SU-DHL-6 (cell line): Measurements from ENCODE around the gene RNF2.
A peak's percentile ranks its signal among the peaks of the same experiment; 100 is the strongest.

Experiments
- H2AFZ ChIP-seq: fragments of 200-600 bp; sonication (generic); 2 replicates; pipeline ENCODE4 v1.6.1; 2014; ENCODE audit warnings: low read depth, mild to moderate bottlenecking, moderate library complexity, mixed read lengths, antibody characterized with exemption, low read length; ENCODE audit not compliant: severe bottlenecking
- H3F3A ChIP-seq: fragments of 200-600 bp; shearing (Covaris generic); 2 replicates; pipeline ENCODE4 v1.6.0; 2016; ENCODE audit warnings: antibody characterized with exemption, mild to moderate bottlenecking; ENCODE audit not compliant: insufficient read depth
- H3K27ac ChIP-seq: fragments of 200-600 bp; sonication (generic); 2 replicates; pipeline ENCODE4 v1.5.1; 2016; ENCODE audit warnings: low read depth, mild to moderate bottlenecking, low read length, moderate library complexity, mixed read lengths
- H3K27me3 ChIP-seq: fragments of 200-600 bp; sonication (generic), shearing (Covaris generic); 2 replicates; pipeline ENCODE4 v1.6.0; 2014; ENCODE audit warnings: mild to moderate bottlenecking, low read length
- H3K36me3 ChIP-seq: fragments of 200-600 bp; sonication (generic); 2 replicates; pipeline ENCODE4 v1.6.1; 2014; ENCODE audit warnings: mild to moderate bottlenecking, low read length, mixed read lengths
- H3K4me2 ChIP-seq: fragments of 300-600, 200-600 bp; shearing (Covaris generic), sonication (generic); 2 replicates; pipeline ENCODE4 v1.6.0; 2014; ENCODE audit warnings: low read length, low read depth, mild to moderate bottlenecking; ENCODE audit not compliant: poor library complexity, severe bottlenecking
- H3K4me3 ChIP-seq: fragments of 200-600 bp; sonication (generic); 2 replicates; pipeline ENCODE4 v1.5.1; 2014; ENCODE audit warnings: antibody characterized with exemption, low read length, mild to moderate bottlenecking, mixed read lengths; ENCODE audit not compliant: insufficient read depth, poor library complexity, severe bottlenecking
- H3K79me2 ChIP-seq: fragments of 200-600 bp; sonication (generic); 2 replicates; pipeline ENCODE4 v1.6.1; 2014; ENCODE audit warnings: mild to moderate bottlenecking, low read length, moderate library complexity; ENCODE audit not compliant: insufficient read depth
- H3K9ac ChIP-seq: fragments of 200-600 bp; sonication (generic); 2 replicates; pipeline ENCODE4 v1.7.0; 2014; ENCODE audit warnings: mild to moderate bottlenecking, low read length
- H3K9me2 ChIP-seq: fragments of 200-600 bp; sonication (generic); replicated peaks from 2 replicates; pipeline ENCODE4 v1.6.1; 2014; ENCODE audit warnings: low read length; ENCODE audit not compliant: insufficient read depth
- H3K9me3 ChIP-seq: fragments of 200-600 bp; sonication (generic); 2 replicates; pipeline ENCODE4 v1.6.1; 2014; ENCODE audit warnings: low read length, mixed read lengths; ENCODE audit not compliant: insufficient read depth
- H4K20me1 ChIP-seq: fragments of 200-600 bp; sonication (generic); 2 replicates; pipeline ENCODE4 v1.6.1; 2014; ENCODE audit warnings: low read depth, mild to moderate bottlenecking, antibody characterized with exemption, low read length, moderate library complexity, mixed read lengths
- CTCF ChIP-seq: fragments of 200-600 bp; sonication (generic); IDR thresholded peaks from one replicate; pipeline ENCODE4 v1.5.1; 2017; ENCODE audit warnings: antibody characterized with exemption, mild to moderate bottlenecking, low read length, moderate library complexity; ENCODE audit not compliant: insufficient read depth, poor library complexity, severe bottlenecking
- EZH2phosphoT487 ChIP-seq: fragments of 200-600 bp; sonication (generic), shearing (Covaris generic); conservative IDR thresholded peaks from 2 replicates; pipeline ENCODE4 v1.6.1; 2018; ENCODE audit warnings: mild to moderate bottlenecking, antibody characterized with exemption, low read length, moderate library complexity, mixed read lengths

The RNF2 gene

GRCh38 chr1:185042737-185043136, 2.6 kb upstream of the RNF2 start:
- peaks cover 17% of the 10 kb centered on the region for H3K79me2 ChIP-seq
- H2AFZ ChIP-seq = no peak overlapping the region
- H3K9me2 ChIP-seq = no peaks in the 10 kb centered on the region
- no peaks in the 10 kb centered on the region for H3K27me3 ChIP-seq
- no peaks in the 10 kb centered on the region for H3K36me3 ChIP-seq
- no peak overlapping the region for H3K4me2 ChIP-seq
- no peaks in the 10 kb centered on the region for H3K9me3 ChIP-seq
- H3K4me3 ChIP-seq = no peak overlapping the region
- H3K9ac ChIP-seq = no peak overlapping the region
- no peak overlapping the region for H3K27ac ChIP-seq
- no peak for TF ChIP-seq EZH2phosphoT487
- TF ChIP-seq CTCF = no peak
- H3F3A ChIP-seq = peaks cover 16% of the 10 kb centered on the region
- peaks cover 14% of the 10 kb centered on the region for H4K20me1 ChIP-seq

- Histone ChIP-seq H2AFZ (no peak overlapping the region), H4K20me1 (peaks cover 17% of the 10 kb centered on the region), H3K9me2 (no peaks in the 10 kb centered on the region), H3F3A (peaks cover 16% of the 10 kb centered on the region), H3K9ac (no peak overlapping the region), H3K27ac (no peak overlapping the region), H3K4me2 (no peak overlapping the region), H3K9me3 (no peaks in the 10 kb centered on the region), H3K4me3 (no peak overlapping the region), H3K36me3 (no peaks in the 10 kb centered on the region), H3K27me3 (no peaks in the 10 kb centered on the region), H3K79me2 (peaks cover 33% of the 10 kb centered on the region)
- TF ChIP-seq CTCF (no peak), EZH2phosphoT487 (no peak)
Measured at GRCh38 chr1:185044387-185044786, 971 bp upstream of the RNF2 start.

- no peaks in the 10 kb centered on the region for H3K36me3 ChIP-seq
- H3K27me3 ChIP-seq = no peaks in the 10 kb centered on the region
- H3K9me3 ChIP-seq = no peaks in the 10 kb centered on the region
- H3K79me2 ChIP-seq = peaks cover 49% of the 10 kb centered on the region
- no peak for TF ChIP-seq CTCF
- H3K4me2 ChIP-seq = peak overlapping the region; percentile 83
- H3F3A ChIP-seq = peaks cover 16% of the 10 kb centered on the region
- H3K9me2 ChIP-seq = no peaks in the 10 kb centered on the region
- peak overlapping the region; percentile 92 for H3K9ac ChIP-seq
- no peak overlapping the region for H3K27ac ChIP-seq
- H2AFZ ChIP-seq = peak overlapping the region; percentile 94
- peak overlapping the region; percentile 84 for H3K4me3 ChIP-seq
- H4K20me1 ChIP-seq = peaks cover 29% of the 10 kb centered on the region
Measured at GRCh38 chr1:185045814-185046492, 595 bp downstream of the RNF2 start.
